Peyer's patch (tissue), 4 donors: ENCODE measurements around the gene GPR55.

Experiments
- CTCF ChIP-seq, 6 experiments: fragments of 450-650 bp in 4 of 6; fragments of 200-600 bp in 2 of 6; sonication (generic) in 1 of 6; IDR thresholded peaks; one replicate each; pipeline ENCODE4 v1.5.1; 2017 to 2019; ENCODE audit warnings: antibody characterized with exemption in 6 of 6, mild to moderate bottlenecking in 3 of 6, moderate library complexity in 1 of 6
- POLR2A ChIP-seq, 2 donors: fragments of 450-650 bp; IDR thresholded peaks; one replicate each; pipeline ENCODE4 v1.5.1; 2017; ENCODE audit warnings: antibody characterized with exemption in 2 of 2, mild to moderate bottlenecking in 2 of 2, moderate library complexity in 2 of 2

GRCh38 chr2:230944123-230944653 lies 19.1 kb upstream of the GPR55 start:
- no peak for TF ChIP-seq POLR2A (IDR thresholded peaks at IDR 0.05)
- no peak for TF ChIP-seq CTCF (IDR thresholded peaks at IDR 0.05)
